ENCODE measurements around the gene ATL1.
A peak's percentile ranks its signal among the peaks of the same experiment; 100 is the strongest.
"Not testable (repeated sequence)": the region's sequence is repeated elsewhere in the genome, so short reads cannot be mapped to it uniquely, and the experiment has no call there.

The ATL1 gene

GRCh38 chr14:50602035-50602434 lies 42.1 kb downstream of the ATL1 start:
- DNase-seq (ENCODE audit: low read depth): no peak

DNA sequence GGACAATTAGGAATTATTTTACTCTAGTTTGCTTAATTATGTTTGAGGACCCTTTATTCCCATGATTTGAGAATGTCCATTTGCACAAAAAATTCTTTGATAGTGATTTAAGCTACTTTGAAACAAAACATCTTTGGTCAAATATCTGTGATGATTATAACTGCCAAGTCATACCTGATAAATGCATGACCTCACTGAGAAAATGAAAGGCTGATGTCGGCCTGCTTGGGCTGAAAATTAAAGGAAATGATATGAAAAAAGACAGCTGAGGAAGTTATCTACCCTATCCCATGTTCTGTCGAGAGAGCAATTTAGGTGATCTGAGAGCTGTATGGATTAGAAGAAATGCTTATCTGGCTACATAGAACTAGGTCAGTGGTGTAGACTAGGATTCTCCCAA lies 43.6 kb downstream of the ATL1 start:
- no peak for DNase-seq (ENCODE audit: low read depth)

GRCh38 chr14:50605766-50606165 lies 45.8 kb downstream of the ATL1 start:
- no peak for DNase-seq (ENCODE audit: low read depth)

DNA sequence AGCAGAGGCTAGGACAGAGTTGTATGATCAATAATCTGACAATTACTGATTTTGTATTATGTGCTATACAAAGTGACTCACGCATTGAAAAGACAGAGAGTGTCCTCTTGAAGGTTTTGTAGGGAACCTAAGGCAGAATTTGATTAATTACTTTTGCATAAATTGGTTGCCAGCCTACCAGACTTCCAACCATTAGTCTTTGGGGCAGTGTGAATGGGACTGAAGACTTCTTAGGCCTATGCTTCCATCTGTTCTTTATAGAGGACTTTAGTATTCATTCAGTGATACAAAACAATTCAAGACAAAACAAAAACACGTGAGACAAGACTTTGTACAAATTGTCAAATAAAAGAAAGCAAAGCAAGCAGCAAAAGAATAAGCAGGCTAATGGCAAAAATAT lies 46.5 kb downstream of the ATL1 start:
- no peak for DNase-seq (ENCODE audit: low read depth)

- DNase-seq (ENCODE audit: low read depth): peak; percentile 11
Observed at GRCh38 chr14:50607181-50607580, 47.2 kb downstream of the ATL1 start.

DNA sequence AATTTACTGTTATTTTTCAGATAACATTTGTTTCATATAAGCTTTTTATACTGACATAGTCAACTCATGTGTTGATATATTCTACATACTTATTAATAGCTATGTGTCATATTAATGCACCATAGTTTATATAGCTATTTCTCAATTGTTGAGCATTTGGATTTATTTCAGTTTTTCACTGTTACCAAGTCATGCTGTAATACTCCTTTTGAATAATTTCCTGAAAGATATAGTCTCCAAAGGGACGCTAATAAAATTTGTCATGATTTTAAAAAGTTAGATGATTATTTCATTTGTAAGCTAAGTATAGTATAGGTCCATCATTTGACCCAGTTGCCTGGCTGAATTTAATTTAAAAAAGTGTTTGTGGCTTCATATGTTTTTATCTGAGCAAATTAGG lies 47.8 kb downstream of the ATL1 start:
- DNase-seq (ENCODE audit: low read depth): no peak

GRCh38 chr14:50608302-50608851 lies 48.4 kb downstream of the ATL1 start:
- no peak for DNase-seq (ENCODE audit: low read depth)

DNA sequence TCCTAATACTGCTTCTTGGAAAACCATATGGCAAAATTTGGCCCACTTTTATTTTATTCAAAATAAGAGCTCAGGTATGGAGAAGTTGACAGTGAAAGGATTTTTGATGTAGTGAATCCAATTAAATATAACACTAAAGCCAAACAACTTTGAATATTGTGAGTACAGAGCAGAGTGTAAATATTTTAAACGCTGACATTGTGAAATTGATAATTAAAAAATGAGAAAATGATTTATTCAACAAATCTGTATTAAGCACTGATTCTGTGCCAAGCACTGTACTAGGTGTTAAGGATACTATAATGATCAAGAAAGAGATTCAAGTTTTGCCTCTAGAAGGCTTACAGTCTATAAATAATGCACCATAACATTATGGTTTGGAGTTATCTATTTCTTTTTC lies 50.5 kb downstream of the ATL1 start:
- DNase-seq (ENCODE audit: low read depth): no peak

DNA sequence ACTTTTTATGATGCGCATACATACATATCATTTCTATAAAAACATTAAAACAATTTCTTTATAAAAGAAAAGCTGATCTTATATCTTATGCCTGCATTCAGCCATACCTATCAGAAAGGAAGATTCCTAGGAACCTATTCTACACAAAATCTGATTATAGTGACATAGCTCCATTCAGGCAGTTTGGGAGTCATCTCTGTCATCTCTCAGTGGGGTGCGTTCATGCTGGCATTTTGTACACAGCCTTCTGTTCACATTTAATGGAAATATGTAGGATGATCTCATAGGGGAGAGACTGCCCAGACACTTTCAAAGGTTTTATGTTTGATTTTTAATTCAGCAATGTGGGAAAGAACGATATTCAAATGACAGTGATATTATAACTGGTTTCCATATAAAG lies 52.9 kb downstream of the ATL1 start:
- DNase-seq (ENCODE audit: low read depth): no peak

- DNase-seq (ENCODE audit: low read depth): no peak
Observed at GRCh38 chr14:50615056-50615455, 55.1 kb downstream of the ATL1 start.

DNA sequence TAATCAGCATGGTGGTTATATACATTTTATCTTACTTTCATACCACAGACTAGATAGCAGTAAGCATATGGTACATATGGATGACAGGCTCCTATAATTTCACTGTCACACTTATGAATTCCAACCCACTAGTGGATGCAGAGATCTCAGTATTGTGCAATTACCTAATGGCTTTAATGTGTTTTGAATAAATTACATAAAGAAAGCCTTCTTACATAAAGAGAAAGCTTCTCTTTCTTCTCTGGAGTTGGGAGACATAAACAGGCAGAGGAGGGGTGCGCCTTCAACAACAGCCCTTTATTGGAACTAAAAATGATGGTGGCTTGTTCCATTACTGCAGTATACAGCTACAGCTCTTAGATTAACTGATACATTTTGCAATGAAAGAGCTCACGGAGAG lies 55.6 kb downstream of the ATL1 start:
- no peak for DNase-seq (ENCODE audit: low read depth)

DNA sequence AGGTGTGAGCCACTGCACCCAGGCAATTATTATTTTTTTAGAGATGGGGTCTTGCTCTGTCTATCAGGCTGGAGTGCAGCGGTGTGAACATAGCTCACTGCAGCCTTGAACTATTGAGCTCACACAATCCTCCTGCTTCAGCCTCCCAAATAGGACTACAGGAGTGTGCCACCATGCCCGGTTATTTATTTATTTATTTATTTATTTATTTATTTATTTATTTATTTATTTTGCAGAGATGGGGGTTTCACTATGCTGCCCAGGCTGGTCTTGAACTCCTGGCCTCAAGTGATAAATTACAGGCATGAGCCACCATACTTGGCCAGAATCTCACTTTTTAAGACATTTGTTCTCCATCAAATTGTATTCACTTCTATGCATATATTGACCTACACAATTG lies 56.3 kb downstream of the ATL1 start:
- DNase-seq (ENCODE audit: low read depth): no peak

- no peak for DNase-seq (ENCODE audit: low read depth)
Observed at GRCh38 chr14:50619569-50620141, 59.7 kb downstream of the ATL1 start.

- DNase-seq (ENCODE audit: low read depth): no peak
Observed at GRCh38 chr14:50620341-50620740, 60.4 kb downstream of the ATL1 start.

- DNase-seq (ENCODE audit: low read depth): no peak
Observed at GRCh38 chr14:50622978-50623377, 63.0 kb downstream of the ATL1 start.

DNA sequence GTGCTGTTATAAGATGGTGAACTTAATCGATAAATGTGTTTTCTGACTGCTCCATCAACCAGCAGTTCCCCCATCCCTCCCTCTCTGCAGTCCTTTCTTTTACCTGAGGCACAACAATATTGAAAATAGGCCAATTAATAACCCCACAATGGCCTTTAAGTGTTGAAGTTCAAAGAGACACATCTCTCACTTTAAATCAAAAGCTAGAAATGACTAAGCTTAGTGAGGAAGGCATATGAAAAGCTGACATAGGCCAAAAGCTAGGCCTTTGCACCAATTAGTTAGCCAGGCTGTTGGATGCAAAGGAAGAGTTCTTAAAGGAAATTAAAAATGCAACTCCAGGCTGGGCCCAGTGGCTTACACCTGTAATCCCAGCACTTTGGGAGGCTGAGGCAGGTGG lies 64.5 kb downstream of the ATL1 start:
- DNase-seq (ENCODE audit: low read depth): no peak

- DNase-seq (ENCODE audit: low read depth): not testable (repeated sequence)
Observed at GRCh38 chr14:50624947-50625346, 65.0 kb downstream of the ATL1 start.

DNA sequence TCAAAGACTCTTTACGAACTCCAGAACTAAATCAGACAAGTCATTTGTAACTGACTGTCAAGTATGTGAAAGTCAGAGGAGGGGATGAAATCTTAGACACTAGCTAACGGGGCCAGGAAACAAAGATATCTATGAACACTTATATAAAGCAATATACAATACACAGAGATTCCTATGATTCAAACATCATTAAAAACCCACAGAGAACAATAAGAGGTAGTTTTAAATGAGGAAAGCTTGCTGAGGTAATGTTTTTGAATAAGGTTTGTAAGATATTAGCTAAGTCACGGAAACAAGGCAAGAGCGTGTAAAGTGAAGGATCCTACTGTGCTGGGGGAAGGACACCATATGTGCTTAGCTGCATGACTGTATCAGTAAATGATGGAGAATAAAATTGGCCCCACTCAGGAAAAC lies 71.5 kb downstream of the ATL1 start:
- DNase-seq (ENCODE audit: low read depth): no peak

DNA sequence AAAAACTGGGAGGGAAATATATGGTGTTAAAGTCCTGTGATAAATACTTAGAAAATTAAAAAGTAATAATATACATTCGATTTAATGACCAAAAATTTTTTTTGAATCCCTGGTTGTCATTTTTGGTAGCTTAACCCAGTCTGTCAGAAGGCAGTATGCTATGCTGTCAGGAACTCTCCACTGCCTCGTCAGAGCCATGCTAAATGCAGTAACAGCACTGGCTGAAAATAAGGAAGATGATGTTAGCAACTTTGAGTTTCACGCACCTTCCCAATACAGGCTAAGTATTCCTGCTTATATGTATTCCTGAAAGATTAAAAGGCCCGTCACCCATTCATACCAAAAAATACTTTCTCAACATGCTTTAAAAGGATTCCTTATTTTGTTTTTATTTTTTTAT lies 74.0 kb downstream of the ATL1 start:
- DNase-seq (ENCODE audit: low read depth): no peak

- DNase-seq (ENCODE audit: low read depth): no peak
Observed at GRCh38 chr14:50635141-50635540, 75.2 kb downstream of the ATL1 start.

GRCh38 chr14:50647282-50647681 lies 87.3 kb downstream of the ATL1 start:
- no peak for DNase-seq (ENCODE audit: low read depth)

GRCh38 chr14:50647753-50648152 lies 87.8 kb downstream of the ATL1 start:
- DNase-seq (ENCODE audit: low read depth): no peak

DNA sequence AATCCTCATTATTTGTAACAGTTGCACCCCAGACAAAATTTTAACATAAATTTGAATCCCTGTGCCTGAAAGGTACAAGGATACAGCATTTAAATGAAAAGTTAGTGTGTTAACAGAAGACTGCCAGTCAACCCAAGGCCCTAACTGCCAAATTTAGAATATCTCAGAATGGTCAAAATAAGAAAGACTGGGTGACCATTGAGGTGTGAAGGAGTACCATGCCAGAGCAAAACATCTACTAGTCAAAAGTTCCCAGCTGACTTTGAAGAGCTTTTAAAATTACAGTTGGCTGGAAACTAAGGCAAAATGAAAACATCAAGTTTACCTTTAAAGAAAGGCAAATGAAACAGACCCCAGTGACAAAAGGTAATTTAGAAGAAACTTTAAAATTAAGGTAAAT lies 89.7 kb downstream of the ATL1 start:
- DNase-seq (ENCODE audit: low read depth): no peak

DNA sequence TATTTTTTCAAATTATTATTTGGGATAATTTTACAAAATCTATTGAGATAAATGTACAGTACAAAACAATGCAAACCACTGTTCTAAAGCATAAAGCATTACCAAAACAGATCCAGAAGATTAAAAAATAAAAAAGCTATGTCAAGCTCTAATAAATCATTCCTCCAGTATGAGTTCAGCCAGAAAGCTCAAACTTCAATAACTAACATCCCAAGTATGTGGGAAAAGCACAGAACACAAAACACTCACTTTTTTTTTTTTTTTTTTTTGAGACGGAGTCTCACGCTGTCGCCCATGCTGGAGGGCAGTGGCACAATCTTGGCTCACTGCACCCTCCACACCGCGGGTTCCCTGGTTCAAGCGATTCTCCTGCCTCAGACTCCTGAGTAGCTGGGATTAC lies 96.8 kb downstream of the ATL1 start:
- DNase-seq (ENCODE audit: low read depth): no peak

GRCh38 chr14:50657753-50658152 lies 97.8 kb downstream of the ATL1 start:
- no peak for DNase-seq (ENCODE audit: low read depth)

All from activated T-cell treated with anti-CD3 and anti-CD28 coated beads for 24 hours (primary cell).